NCI-H146 treated with DMSO at 0.1 percent for 48 hours (cell line): Measurements from ENCODE around the gene CEP164.
"Not testable (repeated sequence)": the region's sequence is repeated elsewhere in the genome, so short reads cannot be mapped to it uniquely, and the experiment has no call there.

Experiments used
- DNase-seq: peaks from one replicate; lab custom pipeline; 2025; ENCODE audit not compliant: unreplicated experiment; lab: John Stamatoyannopoulos, UW

The CEP164 gene

DNA sequence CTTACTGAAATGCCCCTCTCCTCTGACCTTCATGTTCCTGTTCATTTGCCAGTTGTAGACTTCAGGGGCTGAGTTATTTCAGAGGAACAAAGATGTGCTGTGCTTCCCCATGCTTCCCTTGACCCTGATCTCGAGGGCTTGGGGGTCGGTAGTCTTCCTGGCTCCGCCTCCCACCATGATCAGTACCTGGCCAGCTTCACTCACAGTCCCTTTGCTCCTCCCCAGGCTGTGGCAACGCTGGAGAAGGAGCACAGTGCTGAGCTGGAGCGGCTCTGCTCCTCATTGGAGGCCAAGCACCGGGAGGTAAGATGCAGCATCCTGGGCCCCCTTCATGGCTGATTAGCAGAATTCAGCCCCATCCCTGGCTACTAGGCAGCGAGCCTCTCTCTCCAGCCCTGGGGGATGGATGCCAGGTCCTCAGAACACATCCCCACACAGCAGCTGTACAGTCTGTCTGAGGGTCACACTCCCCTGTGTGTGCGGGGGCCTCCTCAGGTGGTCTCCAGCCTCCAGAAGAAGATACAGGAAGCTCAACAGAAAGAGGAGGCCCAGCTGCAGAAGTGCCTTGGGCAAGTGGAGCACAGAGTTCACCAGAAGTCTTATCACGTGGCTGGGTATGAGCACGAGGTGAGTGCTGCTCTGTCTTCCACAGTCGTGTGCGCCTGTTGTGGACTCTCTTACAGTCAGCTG, 64.5 kb downstream of the CEP164 start:
- no peak for DNase-seq

DNA sequence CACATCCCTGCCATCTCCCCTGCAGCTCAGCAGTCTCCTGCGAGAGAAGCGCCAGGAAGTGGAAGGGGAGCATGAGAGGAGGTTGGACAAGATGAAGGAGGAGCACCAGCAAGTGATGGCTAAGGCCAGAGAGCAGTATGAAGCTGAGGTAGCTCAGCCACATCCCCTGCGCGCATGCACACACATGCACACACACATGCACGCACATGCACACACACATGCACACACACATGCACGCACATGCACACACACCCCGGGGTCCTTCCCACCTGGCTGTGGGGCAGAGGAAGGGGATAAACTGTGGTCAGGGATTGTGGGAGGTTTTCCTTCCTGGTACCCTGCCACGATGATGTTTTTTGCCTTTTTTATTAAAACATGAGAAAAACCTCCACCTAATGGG, 65.3 kb downstream of the CEP164 start:
- no peak for DNase-seq

DNA sequence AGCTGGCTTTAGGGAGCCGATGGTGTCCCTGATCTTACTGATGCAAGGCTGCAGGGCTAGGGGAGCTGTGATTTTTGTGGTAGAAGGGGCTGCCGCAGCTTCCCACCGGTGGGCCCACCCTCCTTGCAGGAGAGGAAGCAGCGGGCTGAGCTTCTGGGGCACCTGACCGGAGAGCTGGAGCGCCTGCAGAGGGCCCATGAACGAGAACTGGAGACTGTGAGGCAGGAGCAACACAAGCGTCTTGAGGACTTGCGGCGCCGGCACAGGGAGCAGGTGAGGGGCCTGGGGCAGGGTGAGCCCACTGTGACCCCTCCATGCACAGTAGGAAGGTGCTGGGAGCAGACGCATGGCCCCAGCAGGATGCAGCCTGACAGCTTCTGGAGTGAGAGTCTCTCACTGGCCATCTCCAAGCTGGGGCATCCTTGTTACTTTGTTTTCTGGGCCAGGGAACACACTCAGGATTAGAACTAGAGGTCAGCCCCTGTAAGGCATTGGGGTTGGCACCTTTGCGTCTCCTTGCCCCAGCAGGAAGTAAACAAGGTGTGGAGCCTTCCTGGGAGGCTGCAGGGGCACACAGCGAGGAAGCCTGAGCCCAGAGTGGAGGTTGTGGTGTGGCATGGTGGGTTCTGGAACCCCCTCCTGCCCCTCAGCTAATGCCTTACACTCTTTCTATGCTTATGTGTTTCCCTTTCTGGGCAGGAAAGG, 66.7 kb downstream of the CEP164 start:
- DNase-seq, result no peak

DNA sequence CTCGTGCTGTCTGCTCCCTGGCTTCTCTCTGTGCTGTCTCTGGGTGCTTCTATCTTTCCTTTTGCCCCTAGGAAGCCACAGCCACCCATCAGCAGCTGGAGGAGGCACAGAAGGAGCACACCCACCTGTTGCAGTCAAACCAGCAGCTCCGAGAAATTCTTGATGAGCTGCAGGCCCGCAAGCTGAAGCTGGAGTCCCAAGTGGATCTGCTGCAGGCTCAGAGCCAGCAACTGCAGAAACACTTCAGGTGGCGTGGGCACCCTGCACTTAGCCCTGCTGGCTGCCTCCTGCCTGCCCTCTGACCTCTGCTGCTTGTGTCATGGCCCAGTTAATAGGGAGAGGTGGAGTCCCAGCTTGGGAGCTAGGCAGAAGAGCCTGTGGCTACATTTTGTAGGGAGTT, 67.8 kb downstream of the CEP164 start:
- DNase-seq, result no peak

DNA sequence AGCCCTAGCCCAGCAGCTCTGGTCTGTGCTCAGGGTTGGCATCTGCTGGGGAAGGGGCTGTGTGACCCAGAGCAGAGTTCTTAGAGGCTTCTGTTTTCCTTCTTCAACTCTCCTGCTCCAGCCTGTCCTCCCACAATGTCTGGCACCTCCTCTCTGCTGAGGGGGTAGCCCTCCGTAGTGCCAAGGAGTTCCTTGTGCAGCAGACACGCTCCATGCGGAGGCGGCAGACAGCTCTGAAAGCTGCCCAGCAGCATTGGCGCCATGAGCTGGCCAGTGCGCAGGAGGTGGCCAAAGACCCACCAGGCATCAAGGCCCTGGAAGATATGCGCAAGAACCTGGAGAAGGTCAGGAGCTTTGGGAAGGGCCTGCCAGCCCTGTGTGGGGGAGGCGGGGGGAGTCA, 69.3 kb downstream of the CEP164 start:
- DNase-seq, result no peak

DNA sequence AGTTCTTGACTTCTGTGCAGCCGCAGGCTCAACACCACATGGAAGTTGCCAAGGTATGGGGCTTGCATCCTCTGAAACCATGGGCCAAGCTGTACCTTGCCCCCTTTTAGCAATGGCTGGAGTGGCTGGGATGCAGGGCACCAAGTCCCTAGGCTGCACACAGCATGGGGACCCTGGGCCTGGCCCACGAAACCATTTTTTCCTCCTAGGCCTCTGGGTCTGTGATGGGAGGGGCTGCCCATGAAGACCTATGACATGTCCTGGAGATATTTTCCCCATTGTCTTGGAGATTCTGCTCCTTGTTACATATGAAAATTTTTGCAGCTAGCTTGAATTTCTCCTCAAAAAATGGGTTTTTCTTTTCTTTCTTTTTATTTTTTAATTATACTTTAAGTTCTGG, 71.0 kb downstream of the CEP164 start:
- not testable (repeated sequence) for DNase-seq

DNA sequence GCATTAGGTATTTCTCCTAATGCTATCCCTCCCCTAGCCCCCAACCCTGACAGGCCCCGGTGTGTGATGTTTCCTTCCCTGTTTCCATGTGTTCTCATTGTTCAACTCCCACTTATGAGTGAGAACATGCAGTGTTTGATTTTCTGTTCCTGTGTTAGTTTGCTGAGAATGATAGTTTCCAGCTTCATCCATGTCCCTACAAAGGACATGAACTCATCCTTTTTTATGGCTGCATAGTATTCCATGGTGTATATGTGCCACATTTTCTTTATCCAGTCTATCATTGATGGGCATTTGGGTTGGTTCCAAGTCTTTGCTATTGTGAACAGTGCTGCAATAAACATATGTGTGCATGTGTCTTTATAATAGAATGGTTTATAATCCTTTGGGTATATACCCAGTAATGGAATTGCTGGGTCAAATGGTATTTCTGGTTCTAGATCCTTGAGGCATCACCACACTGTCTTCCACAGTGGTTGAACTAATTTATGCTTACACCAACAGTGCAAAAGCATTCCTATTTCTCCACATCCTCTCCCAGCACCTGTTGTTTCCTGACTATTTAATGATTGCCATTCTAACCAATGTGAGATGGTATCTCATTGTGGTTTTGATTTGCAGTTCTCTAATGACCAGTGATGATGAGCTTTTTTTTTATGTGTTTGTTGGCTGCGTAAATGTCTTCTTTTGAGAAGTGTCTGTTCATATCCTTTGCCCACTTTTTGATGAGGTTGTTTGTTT, 71.6 kb downstream of the CEP164 start:
- not testable (repeated sequence) for DNase-seq

DNA sequence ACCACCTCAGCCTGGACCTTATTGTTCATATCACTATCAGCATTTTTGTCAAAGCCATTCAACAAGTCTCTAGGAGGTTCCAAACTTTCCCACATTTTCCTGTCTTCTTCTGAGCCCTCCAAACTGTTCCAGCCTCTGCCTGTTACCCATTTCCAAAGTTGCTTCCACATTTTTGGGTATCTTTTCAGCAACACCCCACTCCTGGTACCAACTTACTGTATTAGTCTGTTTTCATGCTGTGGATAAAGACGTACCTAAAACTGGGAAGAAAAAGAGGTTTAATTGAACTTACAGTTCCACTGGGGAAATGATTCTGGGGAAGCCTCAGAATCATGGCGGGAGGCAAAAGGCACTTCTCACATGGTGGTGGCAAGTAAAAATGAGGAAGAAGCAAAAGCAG, 78.2 kb downstream of the CEP164 start:
- not testable (repeated sequence) for DNase-seq

DNA sequence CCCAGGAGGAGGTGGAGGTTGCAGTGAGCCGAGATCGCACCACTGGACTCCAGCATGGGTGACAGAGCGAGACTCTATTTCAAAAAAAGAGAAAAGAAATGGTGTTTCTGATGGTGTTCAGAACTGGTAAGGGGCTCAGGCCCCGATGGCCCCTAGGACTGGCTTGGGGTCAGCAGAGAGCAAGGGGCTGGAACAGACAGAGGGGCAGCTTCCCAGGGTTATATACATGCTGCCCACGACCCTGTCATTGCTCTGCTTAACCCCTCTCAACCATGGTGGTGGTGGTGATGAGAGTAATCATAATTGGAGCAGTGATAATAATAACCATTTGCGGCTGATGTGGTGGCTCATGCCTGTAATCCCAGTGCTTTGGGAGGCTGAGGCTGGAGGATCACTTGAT, 79.4 kb downstream of the CEP164 start:
- DNase-seq, result no peak

DNA sequence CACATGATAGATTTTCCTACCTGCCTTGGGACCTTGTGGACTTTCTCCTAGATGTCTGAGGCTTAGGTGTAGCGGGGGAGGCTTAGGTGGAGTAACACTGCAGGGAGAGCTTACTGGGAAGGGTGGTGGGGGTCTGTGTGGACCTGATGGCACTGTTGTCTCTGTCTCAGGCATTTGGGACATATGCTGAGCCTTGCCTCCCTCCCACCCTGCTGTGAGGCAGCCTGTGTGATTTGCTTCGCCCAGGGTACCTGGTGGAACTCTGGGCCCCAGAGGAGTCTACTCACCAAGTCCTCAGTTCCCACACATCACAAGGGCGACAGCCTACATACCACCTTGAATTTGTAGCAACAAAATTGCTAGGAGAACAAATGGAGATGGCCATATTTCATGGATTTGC, 80.7 kb downstream of the CEP164 start:
- DNase-seq, result no peak

DNA sequence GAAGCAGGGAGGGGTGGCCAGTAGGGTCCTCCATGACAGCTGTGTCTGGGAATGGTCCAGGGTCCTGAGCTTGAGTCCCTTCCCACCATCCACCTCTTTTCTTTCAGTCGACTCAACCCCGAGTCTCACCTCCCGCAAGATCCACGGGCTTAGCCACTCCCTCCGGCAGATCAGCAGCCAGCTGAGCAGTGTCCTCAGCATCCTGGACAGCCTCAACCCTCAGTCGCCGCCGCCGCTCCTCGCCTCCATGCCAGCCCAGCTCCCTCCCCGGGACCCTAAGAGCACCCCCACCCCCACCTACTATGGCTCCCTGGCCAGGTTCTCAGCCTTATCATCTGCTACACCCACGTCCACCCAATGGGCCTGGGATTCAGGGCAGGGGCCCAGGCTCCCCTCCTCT, 81.9 kb downstream of the CEP164 start:
- DNase-seq, result no peak

DNA sequence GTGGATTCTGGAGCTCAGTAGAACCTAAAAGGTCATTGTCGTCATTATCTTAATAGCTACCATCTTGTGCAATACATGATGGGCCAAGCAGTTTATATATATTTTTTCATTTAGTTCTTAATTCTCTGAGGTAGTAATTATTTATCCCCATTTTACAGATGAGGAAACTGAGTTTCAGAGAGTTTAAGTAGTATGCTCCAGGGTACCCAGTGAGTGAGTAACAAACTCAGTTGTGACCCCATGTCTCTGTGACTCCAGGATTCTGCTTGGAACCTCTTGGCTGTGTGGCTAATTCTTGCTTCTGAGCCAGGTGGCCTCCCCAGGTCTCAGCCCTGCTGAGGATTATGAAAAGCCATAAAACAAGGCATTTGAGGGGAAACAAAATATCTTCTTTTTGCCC, 82.6 kb downstream of the CEP164 start:
- no peak for DNase-seq

DNA sequence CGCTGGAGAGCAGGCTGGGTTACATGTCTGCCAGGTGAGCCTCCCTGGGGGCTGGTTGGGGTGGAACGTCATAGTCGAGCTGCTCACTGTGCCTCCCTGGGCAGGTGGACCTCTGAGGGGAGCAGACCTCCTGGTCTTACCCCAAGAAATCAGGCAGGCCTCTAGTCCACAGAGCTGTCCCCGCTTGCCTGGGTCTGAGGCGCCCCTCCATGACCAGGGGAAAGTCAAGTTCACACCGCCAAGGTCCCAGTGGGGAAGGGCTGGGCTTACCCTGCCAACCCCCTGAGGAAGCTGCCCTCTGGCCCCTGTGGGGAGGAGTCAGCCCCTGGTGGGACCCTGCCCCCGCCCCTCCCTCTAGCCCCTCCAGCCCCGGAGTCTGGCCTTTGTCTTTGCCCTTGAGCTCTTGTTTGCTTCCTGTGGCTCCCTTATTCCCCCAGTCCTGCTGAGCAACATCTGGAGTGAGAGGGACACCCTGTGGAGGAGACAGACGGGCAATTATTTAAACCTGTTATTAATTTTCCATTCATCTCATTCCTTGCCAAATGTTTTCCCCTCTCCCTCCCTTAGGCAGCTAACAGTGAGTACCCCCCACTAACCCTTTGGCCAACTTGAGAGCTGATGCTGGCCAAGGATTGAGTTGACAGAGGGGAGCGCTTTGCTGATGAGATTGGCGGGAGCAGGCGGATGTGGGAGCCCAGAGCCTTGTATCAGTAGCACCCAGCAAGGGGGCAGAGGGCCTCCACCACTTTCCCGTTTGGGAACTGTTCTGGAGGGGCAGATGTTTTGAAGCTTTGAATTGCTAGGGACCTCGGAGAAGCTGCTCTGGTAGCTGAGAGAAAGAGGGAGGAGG, 83.4 kb downstream of the CEP164 start:
- peak; percentile 91 for DNase-seq

DNA sequence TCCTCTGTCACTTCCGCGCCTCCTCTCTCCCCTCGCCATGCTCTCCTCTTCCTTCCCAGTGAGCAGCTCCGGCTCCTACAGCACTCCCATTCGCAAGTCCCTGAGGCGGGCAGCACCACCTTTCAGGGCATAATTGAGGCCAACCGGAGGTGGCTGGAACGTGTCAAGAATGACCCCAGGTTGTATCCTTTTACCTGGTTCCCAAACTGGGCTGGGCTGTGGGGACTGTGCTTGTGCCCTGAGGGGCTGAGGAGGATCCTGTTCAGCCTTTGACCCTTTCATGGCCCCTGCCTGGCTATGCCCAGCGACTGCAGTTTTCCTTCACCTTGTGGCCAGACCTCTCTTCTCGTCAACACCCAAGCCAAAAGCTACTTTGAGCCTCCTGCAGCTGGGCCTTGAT, 84.1 kb downstream of the CEP164 start:
- no peak for DNase-seq

DNA sequence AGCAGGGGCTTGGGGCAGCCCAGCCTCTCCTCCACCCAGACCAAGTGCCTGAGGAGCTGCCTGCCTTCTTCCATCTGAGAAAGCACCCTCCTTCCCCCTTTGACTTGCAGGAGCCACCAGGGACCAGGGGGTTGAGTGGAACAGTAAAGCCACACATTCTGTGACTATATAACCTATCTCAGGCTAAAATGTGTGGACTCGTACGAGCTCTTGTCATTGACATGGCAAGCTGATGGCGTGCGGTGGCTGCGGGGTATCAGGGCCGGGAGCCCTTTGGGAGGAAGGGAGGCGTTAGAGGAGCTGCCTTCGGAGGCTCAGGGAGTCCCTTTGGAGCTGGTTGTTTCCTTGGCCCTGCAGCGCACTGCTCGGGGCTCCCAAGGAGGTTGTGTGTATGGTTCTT, 84.5 kb downstream of the CEP164 start:
- no peak for DNase-seq

DNA sequence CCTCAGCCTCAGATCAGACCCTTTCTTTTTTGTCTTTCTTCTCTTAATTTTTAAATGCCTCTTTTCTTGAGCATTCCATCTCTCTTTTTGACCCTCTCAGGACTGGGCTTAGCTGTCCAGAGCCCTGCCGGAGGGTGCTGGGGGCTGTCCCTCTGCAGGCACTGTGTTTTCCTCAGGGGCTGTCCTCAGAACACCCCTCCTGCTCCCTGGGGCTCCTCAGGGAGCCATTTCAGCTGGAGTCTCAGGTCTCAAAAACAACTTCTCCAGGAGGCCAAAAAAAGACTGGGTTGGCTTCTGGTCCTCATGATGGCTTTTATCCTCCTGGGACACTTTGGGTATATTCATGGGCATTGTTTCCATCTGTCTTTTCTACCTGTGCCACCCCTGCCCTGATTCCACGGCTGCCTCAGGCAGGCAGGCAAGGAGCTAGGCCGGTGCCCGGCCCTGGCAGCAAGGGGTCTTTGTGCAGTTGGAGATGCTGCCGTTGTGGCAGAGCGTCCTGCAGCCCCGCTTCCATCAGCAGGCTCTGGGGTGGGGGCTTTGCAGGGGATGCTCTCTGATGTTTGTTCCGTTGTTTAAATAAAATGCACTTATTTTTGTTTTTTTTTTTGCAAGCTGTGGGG, 85.1 kb downstream of the CEP164 start:
- no peak for DNase-seq

DNA sequence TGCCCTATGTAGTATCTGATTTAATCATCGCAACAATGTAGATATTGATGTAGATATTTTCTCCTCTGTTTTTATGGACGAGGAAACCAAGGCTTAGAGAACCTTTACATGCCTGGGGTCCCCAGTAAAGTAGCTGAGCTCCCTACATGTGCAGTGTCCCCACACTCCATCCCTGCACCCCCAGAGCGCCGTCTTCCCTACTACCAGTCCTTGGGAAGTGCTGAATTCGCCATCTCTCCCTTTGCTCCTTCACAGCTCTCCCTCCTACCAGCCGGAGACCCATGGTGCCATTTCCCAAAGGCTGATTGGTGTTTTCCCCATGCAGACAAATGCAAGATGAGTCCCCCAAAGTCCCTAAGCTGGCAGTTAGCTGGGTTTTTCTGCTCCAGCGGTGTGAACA, 86.0 kb downstream of the CEP164 start:
- no peak for DNase-seq

DNA sequence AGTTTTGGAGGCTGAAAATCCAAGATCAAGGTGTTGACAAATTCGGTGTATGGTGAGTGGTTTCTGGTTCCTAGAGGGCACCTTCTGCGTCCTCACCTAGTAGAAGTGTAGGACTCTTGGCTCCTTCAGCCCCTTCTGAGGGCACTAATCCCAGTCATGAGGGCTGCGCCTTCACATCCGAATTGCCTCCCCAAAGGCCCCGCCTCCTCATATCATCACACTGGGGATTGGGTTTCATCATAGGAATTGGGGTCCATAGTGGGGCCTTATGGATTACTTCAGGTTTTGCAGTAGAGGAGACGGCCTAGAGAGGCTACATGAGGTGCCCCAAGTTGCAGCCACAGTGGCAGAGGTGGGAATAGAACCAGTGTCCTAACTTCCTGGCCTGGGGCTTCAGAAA, 87.1 kb downstream of the CEP164 start:
- DNase-seq, result no peak

DNA sequence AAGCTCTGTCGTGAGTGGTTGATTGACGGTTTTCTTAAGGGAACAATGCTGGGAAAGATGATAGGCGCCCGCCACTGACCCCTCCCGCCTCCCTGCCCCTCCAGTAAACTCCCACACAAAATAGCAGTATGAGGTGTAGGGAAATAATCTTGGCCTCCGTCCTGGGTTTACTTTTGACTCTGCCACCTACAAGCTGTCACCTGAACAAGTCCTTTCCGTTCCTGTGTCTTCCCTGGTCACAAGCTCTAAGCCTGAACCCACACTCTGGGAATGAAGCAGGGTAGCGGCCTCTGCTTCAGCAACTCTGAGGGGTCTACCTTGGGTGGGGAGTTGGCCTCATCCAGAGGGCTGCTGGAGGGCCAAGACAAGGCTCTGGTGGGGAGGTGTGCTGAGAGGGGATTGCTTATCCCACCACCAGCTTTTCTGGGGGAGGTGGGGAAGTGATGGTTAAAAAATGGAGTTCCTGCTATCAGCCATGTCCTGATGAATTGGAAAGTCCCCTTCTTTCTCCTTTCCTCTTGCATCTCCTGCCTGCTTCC, 87.8 kb downstream of the CEP164 start:
- DNase-seq, result no peak

DNA sequence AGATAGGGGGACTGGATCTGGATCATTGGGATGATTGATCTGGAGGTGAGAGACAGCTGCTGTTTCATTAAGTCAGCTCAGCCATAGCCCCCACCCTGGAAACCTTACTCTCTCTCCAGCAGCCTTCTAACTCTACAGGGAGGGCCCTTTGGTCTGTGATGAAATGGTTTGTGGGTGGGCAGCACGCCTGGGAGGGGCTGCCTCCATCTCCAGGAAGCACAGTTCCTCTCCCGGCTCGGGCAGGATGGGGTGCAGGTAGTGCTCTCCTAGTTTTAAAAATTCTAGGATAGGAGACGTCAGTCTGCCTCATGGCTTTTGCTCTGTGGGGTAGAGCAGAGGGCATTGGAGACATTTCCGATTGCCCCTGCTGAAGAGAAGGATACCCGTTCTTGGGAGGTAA, 89.7 kb downstream of the CEP164 start:
- DNase-seq, result no peak

DNA sequence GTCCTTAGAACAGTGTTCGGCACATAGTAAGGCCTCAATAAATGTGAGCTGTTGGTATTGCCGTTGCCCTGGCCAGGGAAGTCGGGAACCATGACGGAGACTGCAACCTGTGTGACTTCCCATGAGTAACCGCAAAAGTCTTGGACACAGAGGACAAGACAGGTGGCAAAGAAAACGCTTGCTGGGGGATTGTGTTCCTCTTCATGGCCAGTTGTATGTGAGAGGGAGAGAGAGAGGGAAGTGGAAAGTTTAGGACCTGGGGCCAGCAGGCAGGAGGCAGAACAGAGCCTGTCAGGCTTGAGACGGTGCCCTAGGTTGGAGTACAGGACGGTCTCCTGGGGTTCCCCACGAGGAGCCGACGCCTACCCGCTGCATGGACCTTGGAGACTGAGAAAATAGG, 90.2 kb downstream of the CEP164 start:
- no peak for DNase-seq
